Peyer's patch (tissue), 4 donors: ENCODE data around the gene ERC1. TPM values are rescaled to one million over a fixed set of nuclear protein-coding genes. Genes with fewer than 3 reads are reported as not detected.

Experiments
- DNase-seq, 3 donors: peaks; one replicate each; pipeline ENCODE4 v3.0.0-alpha.2; 2017 to 2019
- H3K27ac ChIP-seq, 4 donors: fragments of 200-600 bp; sonication (generic); one replicate each; pipeline ENCODE4 v1.5.1; 2016 to 2019
- H3K27me3 ChIP-seq, 2 donors: fragments of 200-600 bp; sonication (generic); one replicate each; pipeline ENCODE4 v1.5.1; 2019
- H3K36me3 ChIP-seq, 3 donors: fragments of 200-600 bp; sonication (generic); one replicate each; pipeline ENCODE4 v1.5.1; 2016 to 2019
- H3K4me1 ChIP-seq, 4 donors: fragments of 200-600 bp; sonication (generic); one replicate each; pipeline ENCODE4 v1.5.1; 2016 to 2019
- H3K4me3 ChIP-seq, 4 donors: fragments of 200-600 bp; sonication (generic); 1 replicate in 3 of 4; 2 replicates in 1 of 4; pipeline ENCODE4 v1.5.1; 2016 to 2019; ENCODE audit warnings: mild to moderate bottlenecking in 1 of 4
- H3K9me3 ChIP-seq, 4 donors: fragments of 200-600 bp; sonication (generic); one replicate each; pipeline ENCODE4 v1.5.1; 2016 to 2019; ENCODE audit warnings: mild to moderate bottlenecking in 1 of 4
- CTCF ChIP-seq, 6 experiments: fragments of 450-650 bp in 4 of 6; fragments of 200-600 bp in 2 of 6; sonication (generic) in 1 of 6; IDR thresholded peaks; one replicate each; pipeline ENCODE4 v1.5.1; 2017 to 2019; ENCODE audit warnings: antibody characterized with exemption in 6 of 6, mild to moderate bottlenecking in 3 of 6, moderate library complexity in 1 of 6
- POLR2A ChIP-seq, 2 donors: fragments of 450-650 bp; IDR thresholded peaks; one replicate each; pipeline ENCODE4 v1.5.1; 2017; ENCODE audit warnings: antibody characterized with exemption in 2 of 2, mild to moderate bottlenecking in 2 of 2, moderate library complexity in 2 of 2
- total RNA-seq, 4 donors: library from RNA; depleted of rRNA; stranded (reverse); fragments of >200 nt; gene quantifications; one replicate each; pipeline ENCODE4 v1.1.0, GENCODE V29; 2016

Gene ERC1
- total RNA-seq, 4 donors from 2014 or later: 26.5 to 184 (median 31.7) TPM

- no peak for DNase-seq
- H3K9me3 ChIP-seq: no peaks in the 10 kb centered on the region
- no peak overlapping the region for H3K4me3 ChIP-seq
- no peaks in the 10 kb centered on the region for H3K4me1 ChIP-seq
- no peak for TF ChIP-seq POLR2A (IDR thresholded peaks at IDR 0.05)
- TF ChIP-seq CTCF (IDR thresholded peaks at IDR 0.05): no peak
- H3K27ac ChIP-seq: no peak overlapping the region
- no peaks in the 10 kb centered on the region for H3K36me3 ChIP-seq
- H3K27me3 ChIP-seq: no peaks in the 10 kb centered on the region
These were observed 166.0 kb downstream of the ERC1 start for GRCh38 chr12:1157046-1157445.

- no peak for DNase-seq
- Histone ChIP-seq H3K4me3 (no peak overlapping the region), H3K4me1 (no peaks in the 10 kb centered on the region), H3K9me3 (no peaks in the 10 kb centered on the region), H3K27ac (no peak overlapping the region), H3K27me3 (no peaks in the 10 kb centered on the region), H3K36me3 (no peaks in the 10 kb centered on the region)
- TF ChIP-seq CTCF (IDR thresholded peaks at IDR 0.05): no peak
- no peak for TF ChIP-seq POLR2A (IDR thresholded peaks at IDR 0.05)
These were observed 170.2 kb downstream of the ERC1 start for GRCh38 chr12:1161197-1161596.

- H3K4me1 ChIP-seq: no peaks in the 10 kb centered on the region
- H3K27ac ChIP-seq: no peak overlapping the region
- no peak overlapping the region for H3K4me3 ChIP-seq
- TF ChIP-seq POLR2A (IDR thresholded peaks at IDR 0.05) (no peak), CTCF (IDR thresholded peaks at IDR 0.05) (no peak)
- no peak for DNase-seq
- no peaks in the 10 kb centered on the region for H3K27me3 ChIP-seq
- no peaks in the 10 kb centered on the region for H3K9me3 ChIP-seq
- no peaks in the 10 kb centered on the region for H3K36me3 ChIP-seq
These were observed 171.2 kb downstream of the ERC1 start for GRCh38 chr12:1162081-1162760.

- no peak for TF ChIP-seq POLR2A (IDR thresholded peaks at IDR 0.05)
- TF ChIP-seq CTCF (IDR thresholded peaks at IDR 0.05): no peak
- Histone ChIP-seq H3K27ac (no peak overlapping the region), H3K27me3 (no peaks in the 10 kb centered on the region), H3K36me3 (no peaks in the 10 kb centered on the region), H3K9me3 (no peaks in the 10 kb centered on the region), H3K4me1 (no peaks in the 10 kb centered on the region), H3K4me3 (no peak overlapping the region)
- no peak for DNase-seq
These were observed 176.8 kb downstream of the ERC1 start for GRCh38 chr12:1167784-1168183.

- Histone ChIP-seq H3K27me3 (no peaks in the 10 kb centered on the region), H3K36me3 (no peaks in the 10 kb centered on the region), H3K4me3 (no peak overlapping the region), H3K4me1 (no peaks in the 10 kb centered on the region), H3K9me3 (no peaks in the 10 kb centered on the region), H3K27ac (no peak overlapping the region)
- no peak for DNase-seq
- TF ChIP-seq CTCF (IDR thresholded peaks at IDR 0.05) (no peak), POLR2A (IDR thresholded peaks at IDR 0.05) (no peak)
These were observed 179.4 kb downstream of the ERC1 start for GRCh38 chr12:1170411-1170810.
